ENCODE data around the gene ITPR2.
"Not testable (repeated sequence)": the region's sequence is repeated elsewhere in the genome, so short reads cannot be mapped to it uniquely, and the experiment has no call there.

ITPR2 gene

DNA sequence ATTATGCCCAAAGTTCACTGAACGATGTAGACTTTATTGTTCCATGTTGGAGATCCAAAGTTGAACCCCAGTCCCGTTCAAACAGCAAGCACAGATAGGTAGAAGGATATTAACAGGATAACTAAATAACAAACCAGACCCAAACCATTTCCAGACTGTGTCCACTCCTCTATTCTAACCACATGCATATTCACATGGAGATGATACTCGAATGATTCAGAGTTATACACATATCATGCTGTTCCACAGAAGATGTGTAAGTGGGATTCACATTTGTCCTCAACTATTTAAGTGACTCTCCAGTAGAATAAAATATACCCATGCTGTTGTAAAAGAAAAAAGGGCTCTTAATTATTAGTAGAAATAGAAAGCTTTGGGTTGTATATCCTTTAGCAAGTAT lies 185.9 kb downstream of the ITPR2 start:
- Histone ChIP-seq H3K79me2 (ENCODE audit: low read length) (no peaks in the 10 kb centered on the region), H3K9me3 (replicated peaks; ENCODE audit: insufficient read depth, low read length) (no peaks in the 10 kb centered on the region), H2AFZ (ENCODE audit: low read length) (no peak overlapping the region), H3K36me3 (replicated peaks; ENCODE audit: insufficient read depth, low read length) (no peaks in the 10 kb centered on the region), H3F3A (ENCODE audit: insufficient read depth, low read length) (no peaks in the 10 kb centered on the region), H3K4me2 (ENCODE audit: low read depth, low read length) (no peak overlapping the region), H3K9me2 (replicated peaks; ENCODE audit: insufficient read depth, low read length) (no peaks in the 10 kb centered on the region), H4K20me1 (ENCODE audit: insufficient read depth, low read length) (no peaks in the 10 kb centered on the region), H3K4me1 (ENCODE audit: low read length) (no peaks in the 10 kb centered on the region), H3K27ac (ENCODE audit: low read length) (no peak overlapping the region), H3K9ac (ENCODE audit: low read length) (no peak overlapping the region), H3K4me3 (ENCODE audit: low read length) (no peak overlapping the region), H3K27me3 (replicated peaks; ENCODE audit: insufficient read depth, low read length) (no peaks in the 10 kb centered on the region)
- TF ChIP-seq, protein P1, sequence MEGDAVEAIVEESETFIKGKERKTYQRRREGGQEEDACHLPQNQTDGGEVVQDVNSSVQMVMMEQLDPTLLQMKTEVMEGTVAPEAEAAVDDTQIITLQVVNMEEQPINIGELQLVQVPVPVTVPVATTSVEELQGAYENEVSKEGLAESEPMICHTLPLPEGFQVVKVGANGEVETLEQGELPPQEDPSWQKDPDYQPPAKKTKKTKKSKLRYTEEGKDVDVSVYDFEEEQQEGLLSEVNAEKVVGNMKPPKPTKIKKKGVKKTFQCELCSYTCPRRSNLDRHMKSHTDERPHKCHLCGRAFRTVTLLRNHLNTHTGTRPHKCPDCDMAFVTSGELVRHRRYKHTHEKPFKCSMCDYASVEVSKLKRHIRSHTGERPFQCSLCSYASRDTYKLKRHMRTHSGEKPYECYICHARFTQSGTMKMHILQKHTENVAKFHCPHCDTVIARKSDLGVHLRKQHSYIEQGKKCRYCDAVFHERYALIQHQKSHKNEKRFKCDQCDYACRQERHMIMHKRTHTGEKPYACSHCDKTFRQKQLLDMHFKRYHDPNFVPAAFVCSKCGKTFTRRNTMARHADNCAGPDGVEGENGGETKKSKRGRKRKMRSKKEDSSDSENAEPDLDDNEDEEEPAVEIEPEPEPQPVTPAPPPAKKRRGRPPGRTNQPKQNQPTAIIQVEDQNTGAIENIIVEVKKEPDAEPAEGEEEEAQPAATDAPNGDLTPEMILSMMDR (IDR thresholded peaks at IDR 0.05; ENCODE audit: low read length), result no peak
- TF ChIP-seq EZH2 (optimal IDR thresholded peaks at IDR 0.05; ENCODE audit: low read depth, low read length), result no peak
- no peak for TF ChIP-seq EZH2phosphoT487 (IDR thresholded peaks at IDR 0.05; ENCODE audit: low read length)
- no peak for DNase-seq

GRCh38 chr12:26646571-26646970 lies 186.4 kb downstream of the ITPR2 start:
- H3K4me1 ChIP-seq (ENCODE audit: low read length), result no peaks in the 10 kb centered on the region
- no peak overlapping the region for H3K9ac ChIP-seq (ENCODE audit: low read length)
- H3K27me3 ChIP-seq (replicated peaks; ENCODE audit: insufficient read depth, low read length), result no peaks in the 10 kb centered on the region
- no peaks in the 10 kb centered on the region for H3K9me2 ChIP-seq (replicated peaks; ENCODE audit: insufficient read depth, low read length)
- H3K9me3 ChIP-seq (replicated peaks; ENCODE audit: insufficient read depth, low read length), result no peaks in the 10 kb centered on the region
- no peak overlapping the region for H3K4me3 ChIP-seq (ENCODE audit: low read length)
- TF ChIP-seq, protein P1 (IDR thresholded peaks at IDR 0.05; ENCODE audit: low read length), result no peak
- TF ChIP-seq EZH2 (optimal IDR thresholded peaks at IDR 0.05; ENCODE audit: low read depth, low read length) (no peak), EZH2phosphoT487 (IDR thresholded peaks at IDR 0.05; ENCODE audit: low read length) (no peak)
- H3K4me2 ChIP-seq (ENCODE audit: low read depth, low read length), result no peak overlapping the region
- H3K79me2 ChIP-seq (ENCODE audit: low read length), result no peaks in the 10 kb centered on the region
- no peaks in the 10 kb centered on the region for H3K36me3 ChIP-seq (replicated peaks; ENCODE audit: insufficient read depth, low read length)
- no peak for DNase-seq
- no peaks in the 10 kb centered on the region for H4K20me1 ChIP-seq (ENCODE audit: insufficient read depth, low read length)
- no peak overlapping the region for H2AFZ ChIP-seq (ENCODE audit: low read length)
- H3F3A ChIP-seq (ENCODE audit: insufficient read depth, low read length), result no peaks in the 10 kb centered on the region
- H3K27ac ChIP-seq (ENCODE audit: low read length), result no peak overlapping the region

- not testable (repeated sequence) for H3F3A ChIP-seq (ENCODE audit: insufficient read depth, low read length); H3K9ac ChIP-seq (ENCODE audit: low read length); H3K36me3 ChIP-seq (replicated peaks; ENCODE audit: insufficient read depth, low read length); H4K20me1 ChIP-seq (ENCODE audit: insufficient read depth, low read length); H3K27ac ChIP-seq (ENCODE audit: low read length); H3K4me1 ChIP-seq (ENCODE audit: low read length); DNase-seq; H3K27me3 ChIP-seq (replicated peaks; ENCODE audit: insufficient read depth, low read length); H2AFZ ChIP-seq (ENCODE audit: low read length); H3K9me3 ChIP-seq (replicated peaks; ENCODE audit: insufficient read depth, low read length); H3K4me2 ChIP-seq (ENCODE audit: low read depth, low read length); H3K79me2 ChIP-seq (ENCODE audit: low read length); H3K4me3 ChIP-seq (ENCODE audit: low read length); H3K9me2 ChIP-seq (replicated peaks; ENCODE audit: insufficient read depth, low read length)
Observed at GRCh38 chr12:26644376-26644775, 188.6 kb downstream of the ITPR2 start.

GRCh38 chr12:26643532-26644315 lies 189.3 kb downstream of the ITPR2 start:
- no peak overlapping the region for H3K9ac ChIP-seq (ENCODE audit: low read length)
- no peaks in the 10 kb centered on the region for H3K9me2 ChIP-seq (replicated peaks; ENCODE audit: insufficient read depth, low read length)
- H3K36me3 ChIP-seq (replicated peaks; ENCODE audit: insufficient read depth, low read length), result no peaks in the 10 kb centered on the region
- no peak overlapping the region for H3K4me3 ChIP-seq (ENCODE audit: low read length)
- no peak overlapping the region for H2AFZ ChIP-seq (ENCODE audit: low read length)
- TF ChIP-seq EZH2 (optimal IDR thresholded peaks at IDR 0.05; ENCODE audit: low read depth, low read length) (no peak), EZH2phosphoT487 (IDR thresholded peaks at IDR 0.05; ENCODE audit: low read length) (no peak)
- TF ChIP-seq, protein P1 (IDR thresholded peaks at IDR 0.05; ENCODE audit: low read length), result no peak
- no peaks in the 10 kb centered on the region for H4K20me1 ChIP-seq (ENCODE audit: insufficient read depth, low read length)
- H3K4me2 ChIP-seq (ENCODE audit: low read depth, low read length), result no peak overlapping the region
- no peaks in the 10 kb centered on the region for H3K4me1 ChIP-seq (ENCODE audit: low read length)
- no peaks in the 10 kb centered on the region for H3K79me2 ChIP-seq (ENCODE audit: low read length)
- no peak overlapping the region for H3K27ac ChIP-seq (ENCODE audit: low read length)
- no peaks in the 10 kb centered on the region for H3F3A ChIP-seq (ENCODE audit: insufficient read depth, low read length)
- H3K27me3 ChIP-seq (replicated peaks; ENCODE audit: insufficient read depth, low read length), result no peaks in the 10 kb centered on the region
- no peaks in the 10 kb centered on the region for H3K9me3 ChIP-seq (replicated peaks; ENCODE audit: insufficient read depth, low read length)
- no peak for DNase-seq

All from MM.1S (cell line).